ENCODE data around the gene ARFIP1.

DNA sequence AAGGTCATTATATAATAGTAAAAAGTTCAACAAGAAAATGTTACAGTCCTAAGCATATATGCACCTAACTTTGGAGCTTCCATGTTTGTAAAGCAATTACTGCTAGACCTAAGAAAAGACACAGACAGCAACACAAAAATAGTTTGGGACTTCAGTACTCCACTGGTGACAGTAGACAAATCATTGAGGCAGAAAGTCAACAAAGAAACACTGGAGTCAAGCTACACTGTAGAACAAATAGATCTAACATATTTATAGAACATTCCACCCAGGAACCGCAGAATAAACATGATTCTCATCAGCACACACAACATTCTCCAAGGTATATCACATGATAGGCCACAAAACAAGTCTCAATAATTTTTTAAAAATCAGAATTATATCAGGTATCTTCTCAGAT lies 42.6 kb downstream of the ARFIP1 start:
- TF ChIP-seq POLR2AphosphoS5 (IDR thresholded peaks at IDR 0.05; ENCODE audit: control insufficient read depth, insufficient read depth, low read depth, low read length) (no peak), FOXA3 (CRISPR knock-in tag; conservative IDR thresholded peaks at IDR 0.05 in 1 of 2, IDR thresholded peaks at IDR 0.05 in 1 of 2) (no peak), IRF9 (tag; IDR thresholded peaks at IDR 0.05) (no peak), ZNF644 (tag; IDR thresholded peaks at IDR 0.05; ENCODE audit: low read depth) (no peak), ZNF263 (CRISPR knock-in tag; IDR thresholded peaks at IDR 0.05; ENCODE audit: borderline replicate concordance) (no peak), CTCFL (IDR thresholded peaks at IDR 0.05; ENCODE audit: borderline replicate concordance, insufficient read depth, low read depth, low read length, poor library complexity, severe bottlenecking) (no peak)
